ENCODE measurements around the gene ADM5.
A peak's percentile ranks its signal among the peaks of the same experiment; 100 is the strongest.

ADM5 gene, protein sequence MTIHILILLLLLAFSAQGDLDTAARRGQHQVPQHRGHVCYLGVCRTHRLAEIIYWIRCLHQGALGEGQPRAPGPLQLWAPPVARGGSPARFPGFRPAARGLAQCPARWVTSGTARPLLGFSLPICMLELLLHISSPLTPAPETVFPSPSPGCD

DNA sequence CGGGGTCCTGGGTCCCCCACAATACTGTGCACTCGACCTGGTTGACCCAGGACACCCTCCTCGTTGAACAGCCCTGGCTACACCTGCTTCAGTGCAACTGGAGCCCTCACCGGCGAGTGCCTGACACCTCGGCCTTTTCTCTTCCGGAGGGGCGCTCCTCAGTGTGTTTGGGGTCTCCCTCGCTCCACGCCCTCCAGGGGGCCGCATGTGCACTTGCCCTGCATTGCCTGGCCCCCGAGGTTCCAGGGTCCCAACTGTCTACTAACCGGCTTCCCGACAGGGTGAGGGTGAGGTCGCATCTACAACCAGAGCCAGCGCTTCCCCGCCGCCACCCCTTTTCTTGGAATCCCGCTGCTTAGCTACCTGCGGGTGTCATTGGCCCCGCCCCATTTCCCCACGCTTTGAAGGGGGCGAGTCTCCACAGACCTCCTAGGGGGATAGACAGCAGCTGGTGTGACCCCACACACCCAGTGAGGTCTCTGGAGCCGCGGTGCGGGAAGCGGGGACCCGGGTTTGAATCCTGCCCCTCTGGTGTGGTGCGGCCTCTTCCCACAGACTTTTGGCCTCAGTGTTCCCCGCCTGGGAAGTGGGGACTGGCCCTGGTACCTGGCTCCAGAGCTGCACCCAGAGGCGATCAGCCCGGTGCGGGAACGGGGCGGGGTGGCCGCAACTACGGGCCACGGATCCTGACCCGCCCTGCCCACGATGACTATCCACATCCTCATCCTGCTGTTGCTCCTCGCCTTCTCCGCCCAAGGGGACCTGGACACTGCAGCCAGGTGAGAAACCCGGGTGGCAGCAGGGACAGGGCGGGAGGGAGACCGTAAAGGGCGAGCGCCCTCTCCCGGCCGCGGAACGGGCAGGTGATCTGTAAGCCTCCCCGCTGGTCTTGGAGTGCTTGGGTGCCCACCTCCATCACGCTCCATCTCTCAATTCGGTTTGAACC lies at the start of gene ADM5:
ADM5 (plus strand) TSS at position 462 of the 946 bp plus-strand sequence; CDS start at position 706, 244 bp downstream.
- DNase-seq = peak in 4 of 6 experiments; percentile 9 to 35 (median 20)

DNA sequence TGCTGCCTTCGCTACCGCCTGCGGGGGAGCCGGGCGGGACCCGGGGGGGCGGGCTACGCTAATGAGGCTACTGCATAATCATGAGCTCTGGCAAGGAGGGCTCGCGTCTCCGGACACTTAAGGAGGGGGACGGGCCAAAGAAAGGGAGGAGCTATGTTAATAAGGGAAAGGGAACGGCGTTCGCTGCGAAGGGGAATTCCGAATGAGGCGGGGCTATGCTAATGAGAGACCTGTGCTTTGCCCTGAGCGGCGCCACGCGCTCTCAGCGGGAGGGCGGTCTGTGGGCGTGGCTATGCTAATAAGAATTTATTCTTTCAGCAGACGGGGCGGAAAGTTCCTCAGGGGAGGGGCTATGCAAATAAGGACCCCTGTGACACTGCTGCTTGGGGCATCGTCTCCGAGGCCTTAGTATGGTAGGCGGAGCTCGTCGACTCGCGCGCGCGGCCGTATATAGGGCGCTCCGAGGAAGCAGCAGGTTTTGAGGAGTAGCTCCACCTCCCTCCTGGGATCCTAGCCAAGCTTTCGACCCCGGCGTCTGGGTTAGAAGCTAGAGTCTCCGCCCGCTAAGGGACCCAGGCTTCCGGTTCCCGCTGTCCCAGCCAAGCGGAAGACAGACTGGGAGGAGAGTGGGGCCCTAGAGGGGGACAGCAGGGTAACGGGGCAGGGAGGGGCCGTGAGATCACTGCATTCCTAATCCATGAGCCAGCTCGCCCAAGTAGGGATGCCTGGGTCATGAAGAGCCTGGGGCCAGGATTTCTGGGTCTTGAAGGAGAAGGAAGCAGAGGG lies 49.1 kb upstream of the ADM5 start, which contains the start of gene RRAS:
RRAS (minus strand) TSS at position 31 of the 786 bp plus-strand sequence. CDS start 45 bp downstream, outside the sequence.
- DNase-seq = peak; percentile 94 to 100 (median 99)

DNA sequence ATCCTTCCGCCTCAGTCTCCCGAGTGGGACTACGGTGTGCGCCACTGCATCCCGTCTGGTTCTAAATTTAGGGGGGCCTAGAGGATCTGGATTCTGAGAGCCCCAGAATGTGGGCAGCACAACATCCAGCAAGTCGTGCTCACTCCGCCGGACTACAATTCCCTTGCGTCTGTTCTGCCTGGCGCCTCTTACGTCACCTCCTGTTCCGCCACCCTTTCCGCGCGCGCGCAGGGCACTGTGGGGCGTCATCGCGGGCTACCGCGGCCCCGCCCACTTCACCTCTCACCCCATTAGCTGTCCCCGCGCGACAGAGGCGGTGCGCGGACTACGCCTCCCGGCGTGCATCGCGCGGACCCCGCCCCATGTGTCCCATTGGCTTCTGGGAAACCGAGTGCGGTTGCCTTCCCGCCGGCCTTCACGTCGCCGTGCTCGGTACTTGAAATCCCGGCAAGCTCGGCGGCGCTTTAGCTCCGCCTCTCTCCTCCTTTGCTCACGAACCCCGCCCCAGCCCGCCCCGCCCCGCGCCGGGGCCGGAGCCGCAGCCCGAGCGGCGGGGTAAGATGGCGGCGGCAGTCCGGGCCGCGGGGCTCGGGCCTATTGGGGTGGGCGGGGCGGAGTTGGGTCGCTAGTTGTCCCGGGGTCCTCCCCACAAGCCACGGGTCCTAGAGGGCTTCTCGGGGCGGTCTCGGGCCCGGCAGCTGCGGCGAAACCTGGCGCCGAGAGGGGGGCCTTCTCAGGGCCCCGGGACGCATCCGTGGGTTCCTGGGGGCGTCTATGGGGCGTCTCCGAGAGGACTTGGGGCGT lies 47.5 kb upstream of the ADM5 start, which contains the start of gene SCAF1:
SCAF1 (plus strand) TSS at position 522 of the 804 bp plus-strand sequence. CDS start 2,818 bp downstream, outside the sequence.
- peak; percentile 97 to 100 (median 99) for DNase-seq

DNA sequence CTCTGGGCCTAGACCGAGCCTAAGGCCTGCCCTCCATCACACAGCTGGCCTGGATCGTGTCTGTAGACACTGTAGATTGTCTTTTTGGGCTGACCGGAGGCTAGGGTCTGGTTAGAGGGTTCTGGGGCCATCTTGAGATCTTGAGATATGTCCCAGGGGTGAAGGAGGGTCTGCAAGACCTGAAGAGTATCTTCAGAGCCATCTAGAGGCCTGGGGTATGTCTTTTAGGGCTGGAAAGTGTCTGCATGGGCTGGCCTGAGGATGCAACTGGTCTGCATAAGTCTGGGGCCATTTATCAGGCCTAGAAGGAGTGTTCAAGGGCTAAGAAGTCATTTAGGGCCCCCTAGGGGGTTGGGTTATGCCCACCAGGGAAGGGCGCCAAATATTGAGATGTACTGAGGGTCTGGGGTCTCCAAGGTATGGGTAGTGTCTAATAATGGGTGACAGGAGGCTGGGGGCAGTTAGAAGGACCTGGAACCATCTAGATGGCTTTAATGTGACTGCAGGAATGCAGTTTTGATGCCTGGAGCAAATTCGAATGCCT lies 46.8 kb upstream of the ADM5 start:
- DNase-seq = no peak

DNA sequence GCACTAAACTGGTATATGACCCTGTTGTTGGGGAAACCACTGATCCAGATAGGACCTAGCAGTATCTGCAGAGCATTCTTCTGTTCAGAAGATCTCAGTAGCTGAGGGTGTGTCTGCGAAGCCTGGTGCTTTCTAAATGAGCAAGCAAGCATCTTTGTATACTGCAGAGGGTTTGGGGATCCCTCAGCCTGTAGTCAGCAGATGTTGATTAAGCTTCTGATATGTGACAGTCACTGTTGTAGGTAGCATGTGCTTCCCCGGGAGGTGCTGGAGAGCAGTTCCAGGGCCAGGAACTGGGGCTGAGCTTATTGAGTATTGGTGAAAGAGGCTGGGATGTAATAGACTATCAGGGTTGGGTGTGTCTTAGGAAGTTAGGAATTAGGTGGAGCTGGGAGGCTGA lies 45.9 kb upstream of the ADM5 start:
- DNase-seq = no peak

DNA sequence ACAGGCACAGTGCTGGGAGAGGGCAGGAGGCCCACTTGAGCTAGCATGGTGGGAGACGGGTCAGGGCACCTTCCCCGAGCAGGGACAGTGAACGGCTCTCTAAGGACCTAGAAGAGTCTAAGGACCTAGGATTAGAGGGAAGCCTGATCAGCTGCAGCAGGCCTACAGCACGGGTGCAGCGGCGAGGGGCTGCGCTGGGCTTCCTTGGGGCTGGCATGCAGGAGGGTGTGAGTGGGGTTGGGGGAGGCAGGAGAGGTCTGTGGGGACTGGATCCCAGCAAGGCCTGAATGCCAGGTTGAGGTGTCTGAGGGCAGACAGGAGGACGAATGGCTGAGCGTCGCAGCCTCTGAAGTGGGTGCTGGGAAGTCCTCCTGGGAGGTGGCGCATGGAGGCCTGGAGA lies 43.8 kb upstream of the ADM5 start:
- DNase-seq = no peak

DNA sequence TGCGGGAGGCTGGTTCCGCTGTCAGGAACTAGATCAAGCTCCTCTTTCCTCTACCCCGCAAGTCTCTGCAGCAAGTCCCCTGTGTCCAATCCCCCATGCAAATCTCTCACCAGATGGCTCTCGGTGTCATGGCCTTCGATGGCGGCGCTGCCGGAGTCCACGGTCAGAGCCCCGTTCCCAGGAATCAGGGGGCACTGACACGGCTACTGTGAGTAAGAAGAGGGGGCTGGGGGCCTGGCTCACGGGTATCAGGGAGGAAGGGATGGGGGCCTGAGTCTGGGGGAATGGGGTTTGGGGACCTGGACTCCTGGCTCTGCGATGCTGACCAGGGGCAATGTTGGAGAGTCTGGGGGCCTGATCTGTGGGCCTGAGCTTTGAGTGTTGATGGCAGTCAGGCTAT lies 43.4 kb upstream of the ADM5 start:
- no peak for DNase-seq

DNA sequence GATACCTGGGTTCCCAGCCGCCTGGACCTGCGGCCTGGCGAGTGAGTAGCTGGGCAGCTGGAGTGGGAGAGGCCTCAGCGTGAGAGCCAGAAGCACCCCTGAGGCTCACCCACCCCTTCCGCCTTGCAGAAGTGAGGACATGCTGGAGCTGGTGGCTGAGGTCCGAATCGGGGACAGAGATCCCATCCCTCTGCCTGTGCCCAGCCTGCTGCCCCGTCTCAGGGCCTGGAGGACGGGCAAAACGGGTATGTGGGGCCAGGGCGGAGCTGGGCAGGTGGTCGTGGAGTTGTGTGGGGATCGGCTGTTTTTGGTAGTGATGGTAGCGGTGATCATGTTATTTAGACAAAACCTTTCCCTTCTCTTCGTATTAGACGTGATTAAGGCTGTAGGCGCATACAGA lies 42.8 kb upstream of the ADM5 start:
- no peak for DNase-seq

DNA sequence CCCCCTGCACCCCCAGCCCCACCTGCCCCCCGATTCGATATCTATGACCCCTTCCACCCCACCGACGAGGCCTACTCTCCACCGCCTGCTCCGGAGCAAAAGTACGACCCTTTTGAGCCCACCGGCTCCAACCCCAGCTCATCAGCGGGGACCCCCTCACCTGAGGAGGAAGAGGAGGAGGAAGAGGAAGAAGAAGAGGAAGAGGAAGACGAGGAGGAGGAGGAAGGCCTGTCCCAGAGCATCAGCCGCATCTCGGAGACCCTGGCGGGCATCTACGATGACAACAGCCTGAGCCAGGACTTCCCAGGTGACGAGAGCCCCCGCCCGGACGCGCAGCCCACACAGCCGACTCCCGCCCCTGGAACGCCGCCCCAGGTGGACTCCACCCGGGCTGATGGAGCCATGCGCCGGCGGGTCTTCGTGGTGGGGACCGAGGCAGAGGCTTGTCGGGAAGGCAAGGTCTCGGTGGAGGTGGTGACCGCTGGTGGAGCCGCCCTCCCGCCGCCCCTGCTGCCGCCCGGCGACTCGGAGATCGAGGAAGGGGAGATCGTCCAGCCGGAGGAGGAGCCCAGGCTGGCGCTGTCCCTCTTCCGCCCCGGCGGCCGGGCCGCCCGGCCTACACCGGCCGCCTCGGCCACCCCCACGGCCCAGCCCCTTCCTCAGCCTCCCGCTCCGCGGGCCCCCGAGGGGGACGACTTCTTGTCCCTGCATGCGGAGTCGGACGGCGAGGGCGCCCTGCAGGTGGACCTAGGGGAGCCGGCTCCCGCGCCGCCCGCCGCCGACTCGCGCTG lies 38.2 kb upstream of the ADM5 start:
- DNase-seq = no peak

DNA sequence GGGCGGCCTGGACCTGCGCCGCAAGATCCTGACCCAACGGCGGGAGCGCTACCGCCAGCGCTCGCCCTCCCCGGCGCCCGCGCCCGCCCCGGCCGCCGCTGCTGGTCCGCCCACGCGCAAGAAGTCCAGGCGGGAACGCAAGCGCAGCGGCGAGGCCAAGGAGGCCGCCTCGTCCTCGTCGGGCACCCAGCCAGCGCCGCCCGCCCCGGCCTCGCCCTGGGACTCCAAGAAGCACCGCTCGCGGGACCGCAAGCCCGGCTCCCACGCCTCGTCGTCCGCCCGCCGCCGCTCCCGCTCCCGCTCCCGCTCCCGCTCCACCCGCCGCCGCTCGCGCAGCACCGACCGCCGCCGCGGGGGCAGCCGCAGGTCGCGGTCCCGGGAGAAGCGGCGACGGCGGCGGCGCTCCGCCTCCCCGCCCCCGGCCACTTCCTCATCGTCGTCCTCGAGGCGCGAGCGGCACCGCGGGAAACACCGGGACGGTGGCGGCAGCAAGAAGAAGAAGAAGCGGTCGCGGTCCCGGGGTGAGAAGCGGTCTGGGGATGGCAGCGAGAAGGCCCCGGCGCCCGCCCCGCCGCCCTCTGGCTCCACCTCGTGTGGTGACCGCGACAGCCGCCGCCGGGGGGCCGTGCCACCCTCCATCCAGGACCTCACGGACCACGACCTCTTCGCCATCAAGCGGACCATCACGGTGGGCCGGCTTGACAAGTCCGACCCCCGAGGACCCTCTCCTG lies 37.4 kb upstream of the ADM5 start:
- no peak for DNase-seq

DNA sequence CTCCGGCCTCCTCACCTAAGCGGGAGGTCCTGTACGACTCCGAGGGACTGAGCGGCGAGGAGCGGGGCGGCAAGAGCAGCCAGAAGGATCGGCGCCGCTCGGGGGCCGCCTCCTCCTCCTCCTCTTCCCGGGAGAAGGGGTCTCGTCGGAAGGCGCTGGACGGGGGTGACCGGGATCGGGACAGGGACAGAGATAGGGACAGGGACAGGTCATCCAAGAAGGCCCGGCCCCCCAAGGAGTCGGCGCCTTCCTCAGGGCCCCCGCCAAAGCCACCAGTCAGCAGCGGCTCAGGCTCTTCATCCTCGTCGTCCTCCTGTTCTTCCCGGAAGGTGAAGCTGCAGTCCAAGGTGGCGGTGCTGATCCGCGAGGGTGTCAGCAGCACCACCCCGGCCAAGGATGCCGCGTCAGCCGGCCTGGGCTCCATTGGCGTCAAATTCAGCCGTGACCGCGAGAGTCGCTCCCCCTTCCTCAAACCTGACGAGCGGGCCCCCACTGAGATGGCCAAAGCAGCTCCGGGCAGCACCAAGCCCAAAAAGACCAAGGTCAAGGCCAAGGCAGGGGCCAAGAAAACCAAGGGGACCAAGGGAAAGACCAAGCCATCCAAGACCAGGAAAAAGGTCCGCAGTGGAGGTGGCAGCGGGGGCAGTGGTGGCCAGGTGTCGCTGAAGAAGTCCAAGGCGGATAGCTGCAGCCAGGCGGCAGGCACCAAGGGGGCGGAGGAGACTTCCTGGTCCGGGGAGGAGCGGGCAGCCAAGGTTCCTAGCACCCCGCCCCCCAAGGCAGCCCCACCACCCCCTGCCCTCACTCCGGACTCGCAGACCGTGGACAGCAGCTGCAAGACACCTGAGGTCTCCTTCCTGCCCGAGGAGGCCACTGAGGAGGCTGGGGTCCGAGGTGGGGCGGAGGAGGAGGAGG lies 36.6 kb upstream of the ADM5 start:
- DNase-seq = no peak

DNA sequence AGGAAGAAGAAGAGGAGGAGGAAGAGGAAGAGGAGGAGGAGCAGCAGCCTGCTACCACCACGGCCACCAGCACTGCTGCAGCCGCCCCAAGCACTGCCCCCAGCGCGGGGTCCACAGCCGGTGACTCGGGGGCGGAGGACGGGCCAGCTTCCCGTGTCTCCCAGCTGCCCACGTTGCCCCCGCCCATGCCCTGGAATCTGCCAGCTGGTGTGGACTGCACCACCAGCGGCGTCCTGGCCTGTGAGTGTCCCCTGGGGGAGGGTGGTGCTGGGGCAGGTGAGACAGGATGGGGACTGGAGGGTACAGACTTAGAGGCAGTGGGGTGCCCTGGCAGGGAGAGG lies 36.0 kb upstream of the ADM5 start:
- no peak for DNase-seq

DNA sequence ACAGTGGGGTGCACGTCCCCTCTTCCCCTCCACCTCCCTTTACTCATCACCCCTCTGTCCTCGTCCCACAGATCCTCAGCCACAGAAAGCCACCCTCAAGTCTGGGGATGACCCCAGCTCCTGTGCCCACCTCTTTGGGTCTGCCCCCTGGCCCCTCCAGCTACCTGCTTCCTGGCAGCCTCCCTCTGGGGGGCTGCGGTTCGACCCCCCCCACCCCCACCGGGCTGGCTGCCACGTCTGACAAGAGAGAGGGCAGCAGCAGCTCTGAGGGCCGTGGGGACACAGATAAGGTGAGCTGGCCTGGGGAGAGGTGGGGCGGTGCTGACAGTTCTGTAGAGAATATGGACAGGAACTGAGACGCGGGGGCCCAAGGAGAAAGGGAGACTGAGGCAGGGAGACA lies 34.8 kb upstream of the ADM5 start:
- DNase-seq = no peak

DNA sequence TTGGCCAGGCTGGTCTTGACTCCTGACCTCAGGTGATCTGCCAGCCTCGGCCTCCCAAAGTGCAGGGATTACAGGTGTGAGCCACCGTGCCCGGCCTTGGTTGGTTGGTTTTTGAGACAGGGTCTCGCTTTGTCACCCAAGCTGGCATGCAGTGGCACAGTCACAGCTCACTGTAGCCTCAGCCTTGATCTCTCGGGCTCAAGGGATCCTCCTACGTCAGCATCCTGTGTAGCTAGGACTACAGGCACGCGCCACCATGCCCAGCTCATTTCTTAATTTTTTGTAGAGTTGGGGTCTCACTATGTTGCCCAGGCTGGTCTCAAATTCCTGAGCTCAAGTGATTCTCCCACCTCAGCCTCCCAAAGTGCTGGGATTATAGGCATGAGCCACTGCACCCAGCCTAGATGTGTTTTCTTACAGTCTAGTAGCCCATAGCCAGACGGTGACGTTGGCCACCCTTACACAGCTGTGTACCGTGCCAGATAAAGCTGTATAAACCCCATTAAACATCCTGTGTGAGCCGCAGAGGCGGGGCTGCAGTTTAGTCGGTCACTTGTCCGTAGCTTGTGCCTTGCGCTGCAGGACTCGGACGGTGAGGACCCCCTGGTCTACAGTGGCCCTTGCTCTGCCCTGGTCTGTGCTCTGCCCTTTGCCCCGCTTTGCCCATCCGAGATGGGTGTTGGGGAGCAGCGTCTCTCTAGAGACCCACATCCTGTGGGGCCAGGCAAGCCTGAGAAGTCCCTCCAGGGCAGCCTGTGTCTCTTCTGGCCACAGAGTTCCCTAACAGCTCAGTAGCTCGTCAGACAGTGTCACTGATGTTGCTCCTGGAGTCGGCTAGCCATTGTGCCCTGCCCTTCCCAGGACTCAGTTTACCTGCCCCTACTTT lies 33.6 kb upstream of the ADM5 start:
- DNase-seq = no peak

DNA sequence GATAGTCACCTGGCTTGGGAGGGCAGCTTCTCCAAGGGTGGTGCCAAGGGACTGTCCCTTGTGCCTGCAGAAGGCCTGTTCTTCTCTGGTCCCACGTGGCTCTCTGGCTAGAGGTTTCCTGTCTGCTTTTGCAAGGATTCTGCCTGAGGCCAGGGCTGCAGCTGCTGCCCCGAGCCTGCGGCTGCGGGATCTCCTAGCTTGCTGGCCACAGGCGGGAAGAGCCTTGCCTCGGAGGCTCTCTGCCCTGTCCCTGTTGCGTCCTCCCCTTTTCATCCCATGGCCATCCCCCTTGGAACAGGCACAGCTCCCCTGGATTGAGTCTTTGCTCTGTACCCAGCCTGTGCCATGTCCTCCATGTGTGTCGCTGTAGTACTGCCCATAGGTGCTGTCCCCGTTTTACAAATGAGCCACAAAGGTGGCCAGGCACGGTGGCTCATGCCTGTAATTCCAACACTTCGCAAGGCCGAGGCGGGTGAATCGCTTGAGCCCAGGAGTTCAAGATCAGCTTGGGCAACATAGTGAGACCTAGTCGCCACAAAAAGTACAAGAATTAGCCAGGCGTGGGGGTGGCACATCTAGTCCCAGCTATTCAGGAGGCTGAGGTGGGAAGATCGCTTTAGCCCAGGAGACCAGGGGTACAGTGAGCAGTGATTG lies 32.8 kb upstream of the ADM5 start:
- DNase-seq = no peak

DNA sequence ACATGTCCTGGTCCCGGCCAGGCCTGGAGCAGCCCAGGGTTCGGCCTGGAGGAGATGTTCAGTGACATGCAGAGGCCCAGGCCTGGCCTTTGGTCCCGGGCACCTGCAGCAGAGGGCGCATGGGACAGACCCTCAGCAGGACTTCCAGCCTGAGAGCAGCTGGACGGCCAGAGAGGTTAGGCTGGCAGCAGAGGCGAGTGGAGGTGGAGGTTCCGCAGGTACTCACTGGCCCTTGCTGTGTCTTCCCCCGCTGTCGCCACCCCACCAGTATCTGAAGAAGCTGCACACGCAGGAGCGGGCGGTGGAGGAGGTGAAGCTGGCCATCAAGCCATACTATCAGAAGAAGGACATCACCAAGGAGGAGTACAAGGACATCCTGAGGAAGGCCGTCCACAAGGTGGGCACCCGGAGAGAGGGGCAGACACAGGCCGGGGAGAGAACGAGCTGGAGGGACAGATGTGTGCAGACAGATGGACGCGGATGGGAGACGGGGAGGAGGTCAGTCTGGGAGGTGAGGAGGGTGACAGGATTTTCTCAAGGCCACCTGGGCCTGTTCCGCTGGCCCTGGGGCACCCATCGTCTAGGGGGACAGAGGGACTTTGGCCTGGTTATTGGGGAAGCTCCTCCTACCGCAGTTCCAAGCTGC lies 31.8 kb upstream of the ADM5 start:
- DNase-seq = no peak

DNA sequence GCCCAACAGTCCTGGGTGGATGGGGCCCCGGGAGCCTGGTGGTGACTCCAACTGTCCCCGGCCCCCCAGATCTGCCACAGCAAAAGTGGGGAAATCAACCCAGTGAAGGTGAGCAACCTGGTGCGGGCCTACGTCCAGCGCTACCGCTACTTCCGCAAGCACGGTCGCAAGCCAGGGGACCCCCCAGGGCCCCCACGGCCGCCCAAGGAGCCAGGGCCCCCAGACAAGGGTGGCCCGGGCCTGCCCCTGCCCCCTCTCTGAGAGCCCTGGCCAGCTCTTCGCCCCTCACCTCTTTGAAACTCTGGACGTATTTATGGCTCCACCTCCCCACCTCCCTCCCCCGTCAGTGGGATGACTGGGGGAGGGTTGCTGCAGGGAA lies 31.3 kb upstream of the ADM5 start:
- no peak for DNase-seq
